Germinal center (tissue), 1 donor: Measurements from ENCODE around the gene PLEKHO2.

ENCODE experiments used
- DNase-seq: peaks from one replicate; pipeline ENCODE4 v3.0.0; 2012; ENCODE audit warnings: mixed read lengths, low spot score

Gene PLEKHO2

DNA sequence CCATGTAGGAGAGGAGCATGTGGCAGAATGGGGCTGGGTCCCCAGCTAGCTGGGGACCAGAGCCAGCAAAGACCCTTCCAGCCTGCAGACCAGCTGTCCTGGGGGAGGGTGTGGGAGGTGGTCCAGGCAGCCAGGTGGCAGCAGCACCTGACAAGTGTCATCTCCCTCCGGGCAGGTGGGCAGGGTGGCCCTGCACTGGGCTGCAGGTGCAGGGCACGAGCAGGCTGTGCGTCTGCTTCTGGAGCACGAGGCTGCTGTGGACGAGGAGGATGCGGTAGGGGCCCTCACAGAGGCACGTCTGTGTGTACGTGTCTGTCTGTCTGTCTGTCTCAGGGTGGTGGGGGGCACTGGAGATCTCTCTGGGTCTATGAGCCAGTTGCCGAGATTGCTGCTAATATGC lies 75.5 kb downstream of the PLEKHO2 start:
- DNase-seq: no peak
